ENCODE measurements around the gene HEPACAM. TPM values are rescaled to one million over a fixed set of nuclear protein-coding genes. Genes with fewer than 3 reads are reported as not detected.

The HEPACAM gene
- total RNA-seq, 1 donor from 2014 or later = 1.6 TPM

DNA sequence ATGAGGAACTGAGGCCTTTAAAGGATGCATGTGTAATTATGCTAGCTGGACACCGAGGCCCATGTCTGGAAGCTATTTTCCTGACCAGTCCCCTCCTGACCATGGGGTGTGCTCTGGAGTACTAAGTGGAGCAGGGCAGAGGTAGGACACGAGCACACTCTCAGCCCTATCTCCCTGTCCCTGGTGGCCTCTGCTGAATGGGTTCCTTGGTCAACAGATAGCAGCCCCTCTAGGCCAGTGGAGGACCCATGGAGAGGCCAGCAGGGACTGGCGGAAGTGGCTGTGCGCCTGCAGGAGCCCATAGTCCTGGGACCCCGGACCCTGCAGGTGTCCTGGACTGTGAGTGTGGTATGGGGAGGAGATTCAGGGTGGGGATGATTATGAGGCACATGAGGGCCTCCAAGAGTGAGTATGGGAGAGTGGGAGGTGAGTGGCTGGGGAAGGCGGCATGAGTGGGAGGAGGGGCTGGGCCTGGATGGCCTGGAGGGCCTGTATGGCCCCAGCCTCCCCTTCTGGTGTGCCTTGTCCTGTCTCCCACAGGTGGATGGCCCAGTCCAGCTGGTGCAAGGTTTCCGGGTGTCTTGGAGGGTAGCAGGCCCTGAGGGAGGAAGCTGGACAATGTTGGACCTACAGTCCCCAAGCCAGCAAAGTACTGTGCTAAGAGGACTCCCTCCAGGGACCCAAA, 61.1 kb downstream of the HEPACAM start:
- Histone ChIP-seq H3K4me3 (ENCODE audit: low read length in 3 of 3) (no peak overlapping the region), H3K27me3 (ENCODE audit: control insufficient read depth in 3 of 3, insufficient read depth in 3 of 3, low read length in 3 of 3) (peaks cover 34 to 63% (median 56%) of the 10 kb centered on the region in 3 donors), H3K27ac (ENCODE audit: low read depth, low read length) (no peak overlapping the region), H3K9me3 (ENCODE audit: control insufficient read depth in 3 of 3, low read length in 3 of 3) (no peaks in the 10 kb centered on the region), H3K4me1 (ENCODE audit: control insufficient read depth in 3 of 3, insufficient read depth in 3 of 3, low read length in 3 of 3) (peaks cover 17 to 21% (median 18%) of the 10 kb centered on the region in 3 donors), H3K36me3 (ENCODE audit: control insufficient read depth in 3 of 3, insufficient read depth in 3 of 3, low read length in 3 of 3) (no peaks in the 10 kb centered on the region), H3K9ac (ENCODE audit: low read depth in 1 of 3, low read length in 3 of 3) (no peak overlapping the region)

- Histone ChIP-seq H3K27ac (ENCODE audit: low read depth, low read length) (no peak overlapping the region), H3K9ac (ENCODE audit: low read depth in 1 of 3, low read length in 3 of 3) (no peak overlapping the region), H3K27me3 (ENCODE audit: control insufficient read depth in 3 of 3, insufficient read depth in 3 of 3, low read length in 3 of 3) (peaks cover 42 to 67% (median 63%) of the 10 kb centered on the region in 3 donors), H3K4me3 (ENCODE audit: low read length in 3 of 3) (no peak overlapping the region), H3K9me3 (ENCODE audit: control insufficient read depth in 3 of 3, low read length in 3 of 3) (no peaks in the 10 kb centered on the region), H3K36me3 (ENCODE audit: control insufficient read depth in 3 of 3, insufficient read depth in 3 of 3, low read length in 3 of 3) (no peaks in the 10 kb centered on the region), H3K4me1 (ENCODE audit: control insufficient read depth in 3 of 3, insufficient read depth in 3 of 3, low read length in 3 of 3) (peaks cover 15 to 24% (median 18%) of the 10 kb centered on the region in 3 donors)
These were observed 61.9 kb downstream of the HEPACAM start for GRCh38 chr11:124873951-124874350.

GRCh38 chr11:124872741-124873140, 63.1 kb downstream of the HEPACAM start:
- no peaks in the 10 kb centered on the region for H3K36me3 ChIP-seq (ENCODE audit: control insufficient read depth in 3 of 3, insufficient read depth in 3 of 3, low read length in 3 of 3)
- no peaks in the 10 kb centered on the region for H3K9me3 ChIP-seq (ENCODE audit: control insufficient read depth in 3 of 3, low read length in 3 of 3)
- H3K27me3 ChIP-seq (ENCODE audit: control insufficient read depth in 3 of 3, insufficient read depth in 3 of 3, low read length in 3 of 3) = peaks cover 54 to 69% (median 67%) of the 10 kb centered on the region in 3 donors
- no peak overlapping the region for H3K9ac ChIP-seq (ENCODE audit: low read depth in 1 of 3, low read length in 3 of 3)
- no peak overlapping the region for H3K27ac ChIP-seq (ENCODE audit: low read depth, low read length)
- peaks cover 15 to 25% (median 22%) of the 10 kb centered on the region in 3 donors for H3K4me1 ChIP-seq (ENCODE audit: control insufficient read depth in 3 of 3, insufficient read depth in 3 of 3, low read length in 3 of 3)
- H3K4me3 ChIP-seq (ENCODE audit: low read length in 3 of 3) = no peak overlapping the region

- no peak overlapping the region for H3K4me3 ChIP-seq (ENCODE audit: low read length in 3 of 3)
- H3K4me1 ChIP-seq (ENCODE audit: control insufficient read depth in 3 of 3, insufficient read depth in 3 of 3, low read length in 3 of 3) = peaks cover 15 to 20% (median 20%) of the 10 kb centered on the region in 3 donors
- H3K36me3 ChIP-seq (ENCODE audit: control insufficient read depth in 3 of 3, insufficient read depth in 3 of 3, low read length in 3 of 3) = no peaks in the 10 kb centered on the region
- H3K27ac ChIP-seq (ENCODE audit: low read depth, low read length) = no peak overlapping the region
- H3K27me3 ChIP-seq (ENCODE audit: control insufficient read depth in 3 of 3, insufficient read depth in 3 of 3, low read length in 3 of 3) = peaks cover 59 to 69% (median 68%) of the 10 kb centered on the region in 3 donors
- no peak overlapping the region for H3K9ac ChIP-seq (ENCODE audit: low read depth in 1 of 3, low read length in 3 of 3)
- H3K9me3 ChIP-seq (ENCODE audit: control insufficient read depth in 3 of 3, low read length in 3 of 3) = no peaks in the 10 kb centered on the region
These were observed 63.6 kb downstream of the HEPACAM start for GRCh38 chr11:124872280-124872679.

DNA sequence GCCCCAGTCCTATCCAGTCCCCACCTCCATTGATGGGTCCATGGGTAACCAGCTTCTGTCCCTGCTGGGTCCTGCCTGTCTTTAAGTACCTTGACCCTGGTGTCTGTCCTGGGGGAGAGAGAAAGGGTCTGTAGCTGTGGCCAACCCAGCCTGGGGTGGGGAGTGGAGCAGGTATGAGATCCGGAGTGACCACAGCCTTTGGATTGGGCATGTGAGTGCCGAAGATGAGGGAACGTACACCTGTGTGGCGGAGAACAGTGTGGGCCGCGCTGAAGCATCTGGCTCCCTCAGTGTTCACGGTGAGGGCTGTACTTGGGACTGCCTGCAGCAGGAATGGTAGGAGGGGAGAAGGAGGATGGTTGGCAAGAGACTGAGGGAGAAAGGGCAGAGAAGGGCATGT, 65.4 kb downstream of the HEPACAM start:
- Histone ChIP-seq H3K9me3 (ENCODE audit: control insufficient read depth in 3 of 3, low read length in 3 of 3) (peaks cover 0 to 2% (median 0%) of the 10 kb centered on the region in 3 donors), H3K27ac (ENCODE audit: low read depth, low read length) (no peak overlapping the region), H3K9ac (ENCODE audit: low read depth in 1 of 3, low read length in 3 of 3) (no peak overlapping the region), H3K4me1 (ENCODE audit: control insufficient read depth in 3 of 3, insufficient read depth in 3 of 3, low read length in 3 of 3) (peaks cover 18 to 23% (median 19%) of the 10 kb centered on the region in 3 donors), H3K27me3 (ENCODE audit: control insufficient read depth in 3 of 3, insufficient read depth in 3 of 3, low read length in 3 of 3) (peaks cover 72 to 85% (median 83%) of the 10 kb centered on the region in 3 donors), H3K36me3 (ENCODE audit: control insufficient read depth in 3 of 3, insufficient read depth in 3 of 3, low read length in 3 of 3) (no peaks in the 10 kb centered on the region), H3K4me3 (ENCODE audit: low read length in 3 of 3) (no peak overlapping the region)

DNA sequence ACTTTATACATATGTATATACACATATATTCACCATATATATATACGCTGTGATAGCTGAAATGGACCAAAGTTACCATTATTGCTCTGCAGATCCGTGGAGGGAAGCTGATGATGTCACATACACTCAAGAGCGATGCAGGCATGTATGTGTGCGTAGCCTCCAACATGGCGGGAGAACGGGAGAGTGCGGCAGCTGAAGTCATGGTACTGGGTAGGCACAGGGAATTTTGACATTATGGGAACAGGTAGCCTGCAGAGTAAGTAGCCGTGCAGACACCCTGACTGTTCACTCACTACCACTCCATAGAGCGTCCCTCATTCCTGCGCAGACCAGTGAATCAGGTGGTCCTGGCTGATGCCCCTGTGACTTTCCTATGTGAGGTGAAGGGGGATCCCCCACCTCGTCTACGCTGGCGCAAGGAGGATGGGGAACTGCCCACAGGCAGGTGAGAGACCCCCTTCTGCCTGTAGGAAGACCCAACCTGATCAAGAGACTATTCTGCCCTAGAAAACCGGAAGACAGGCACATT, 65.9 kb downstream of the HEPACAM start:
- peaks cover 77 to 88% (median 87%) of the 10 kb centered on the region in 3 donors for H3K27me3 ChIP-seq (ENCODE audit: control insufficient read depth in 3 of 3, insufficient read depth in 3 of 3, low read length in 3 of 3)
- H3K4me1 ChIP-seq (ENCODE audit: control insufficient read depth in 3 of 3, insufficient read depth in 3 of 3, low read length in 3 of 3) = peaks cover 23 to 27% (median 23%) of the 10 kb centered on the region in 3 donors

DNA sequence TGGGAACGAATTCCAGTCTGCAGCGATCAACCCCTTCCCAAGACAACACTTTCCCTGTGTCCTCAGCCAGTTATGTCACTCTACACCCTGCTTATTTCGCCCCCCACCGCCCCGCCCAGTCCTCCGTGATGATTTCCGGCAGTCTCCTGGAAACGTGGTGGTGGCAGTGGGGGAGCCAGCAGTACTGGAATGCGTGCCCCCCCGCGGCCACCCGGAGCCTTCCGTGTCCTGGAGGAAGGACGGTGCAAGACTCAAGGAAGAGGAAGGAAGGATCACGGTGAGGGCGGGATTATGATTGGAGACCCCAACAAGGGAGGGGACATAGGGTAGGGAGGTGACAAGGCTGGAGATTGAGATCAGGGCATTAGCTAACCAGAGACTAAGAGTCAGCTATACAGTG, 66.5 kb downstream of the HEPACAM start:
- no peak overlapping the region for H3K4me3 ChIP-seq (ENCODE audit: low read length in 3 of 3)
- H3K36me3 ChIP-seq (ENCODE audit: control insufficient read depth in 3 of 3, insufficient read depth in 3 of 3, low read length in 3 of 3) = no peaks in the 10 kb centered on the region
- no peak overlapping the region for H3K9ac ChIP-seq (ENCODE audit: low read depth in 1 of 3, low read length in 3 of 3)
- H3K4me1 ChIP-seq (ENCODE audit: control insufficient read depth in 3 of 3, insufficient read depth in 3 of 3, low read length in 3 of 3) = peaks cover 25 to 30% (median 25%) of the 10 kb centered on the region in 3 donors
- H3K9me3 ChIP-seq (ENCODE audit: control insufficient read depth in 3 of 3, low read length in 3 of 3) = peaks cover 0 to 2% (median 0%) of the 10 kb centered on the region in 3 donors
- H3K27ac ChIP-seq (ENCODE audit: low read depth, low read length) = no peak overlapping the region
- H3K27me3 ChIP-seq (ENCODE audit: control insufficient read depth in 3 of 3, insufficient read depth in 3 of 3, low read length in 3 of 3) = peaks cover 83 to 90% (median 89%) of the 10 kb centered on the region in 3 donors

More for the DNA sequence above, 65.9 kb downstream of the HEPACAM start:
- no peak overlapping the region for H3K27ac ChIP-seq (ENCODE audit: low read depth, low read length)
- H3K4me3 ChIP-seq (ENCODE audit: low read length in 3 of 3) = no peak overlapping the region
- no peaks in the 10 kb centered on the region for H3K36me3 ChIP-seq (ENCODE audit: control insufficient read depth in 3 of 3, insufficient read depth in 3 of 3, low read length in 3 of 3)
- H3K9ac ChIP-seq (ENCODE audit: low read depth in 1 of 3, low read length in 3 of 3) = no peak overlapping the region
- peaks cover 0 to 2% (median 0%) of the 10 kb centered on the region in 3 donors for H3K9me3 ChIP-seq (ENCODE audit: control insufficient read depth in 3 of 3, low read length in 3 of 3)

Other genes starting within 250 kb of the HEPACAM start
- gene NRGN, start 196.1 kb downstream of the HEPACAM start, total RNA-seq = not detected
- gene VSIG2, start 183.8 kb downstream of the HEPACAM start, total RNA-seq = not detected
- 9.4 TPM for gene ESAM, start 173.8 kb downstream of the HEPACAM start, total RNA-seq
- gene MSANTD2, start 135.6 kb downstream of the HEPACAM start, total RNA-seq = 9.4 TPM
- 12.0 TPM for gene ROBO3, start 70.6 kb downstream of the HEPACAM start, total RNA-seq
- gene ROBO4, start 38.2 kb downstream of the HEPACAM start, total RNA-seq = 14.1 TPM
- not detected for gene HEPN1, start 16.8 kb downstream of the HEPACAM start, total RNA-seq
- gene CCDC15, start 18.2 kb upstream of the HEPACAM start, total RNA-seq = 2.6 TPM
- gene SLC37A2, start 127.3 kb upstream of the HEPACAM start, total RNA-seq = 3.7 TPM
- 37.1 TPM for gene TMEM218, start 175.6 kb upstream of the HEPACAM start, total RNA-seq
- gene PKNOX2, start 228.7 kb upstream of the HEPACAM start, total RNA-seq = 6.8 TPM

All from skeletal muscle tissue (tissue), 4 donors.